OCI-LY1 (cell line): Measurements from ENCODE around the gene APOBEC2.

Experiments
- EZH2 ChIP-seq: fragments of 200-600 bp; sonication (generic), shearing (Covaris generic); IDR thresholded peaks from 2 replicates; pipeline ENCODE4 v1.8.0; 2017; ENCODE audit warnings: borderline replicate concordance, mixed run types, mild to moderate bottlenecking, antibody characterized with exemption, low read length, moderate library complexity, mixed read lengths
- TF ChIP-seq, protein P1 (sequence below): fragments of 200-600 bp; sonication (generic), shearing (Covaris generic); IDR thresholded peaks from 2 replicates; pipeline ENCODE4 v1.5.1; 2017; ENCODE audit warnings: mild to moderate bottlenecking, antibody characterized with exemption, low read length, moderate library complexity, mixed read lengths

DNA sequence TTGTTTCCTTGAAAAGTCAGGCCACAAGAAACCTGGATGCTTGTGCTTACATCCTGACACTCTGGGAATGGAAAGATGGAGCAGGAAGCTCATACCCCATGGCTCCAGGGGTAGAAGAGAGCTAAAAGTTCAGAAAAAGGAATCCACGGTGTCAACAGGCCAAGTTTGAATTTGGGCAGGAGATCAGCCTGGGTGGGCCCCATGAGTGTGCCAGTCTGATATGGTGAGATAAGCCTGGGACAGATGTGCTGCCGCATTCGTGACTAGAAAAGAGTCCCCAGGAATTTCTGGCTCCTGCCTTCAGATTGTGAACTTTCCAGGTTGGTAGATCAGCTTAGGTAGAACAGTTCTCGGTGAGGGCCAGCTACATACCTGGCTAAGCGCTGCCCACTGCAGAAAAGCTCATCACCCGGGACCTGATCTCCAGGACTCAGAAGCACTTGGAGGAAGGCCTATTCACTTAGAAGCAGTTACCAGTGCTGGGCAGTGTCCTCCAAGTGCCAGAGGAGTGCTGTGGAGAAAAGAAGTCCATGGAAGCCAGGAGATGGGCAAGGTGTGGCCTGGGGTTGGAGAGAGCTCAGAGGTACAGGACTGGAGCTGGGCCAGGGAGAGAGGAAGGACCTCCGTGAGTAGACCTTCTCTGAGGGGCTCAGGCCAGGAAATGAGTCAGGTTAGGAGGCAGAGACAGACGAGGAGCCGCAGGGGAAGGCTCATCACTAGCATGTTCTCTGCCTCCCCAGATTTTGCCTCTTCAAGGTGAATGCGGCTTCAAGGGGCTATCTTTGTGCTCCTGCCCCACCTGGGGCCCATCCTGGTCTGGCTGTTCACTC is 10.6 kb upstream of the APOBEC2 start, which contains the start of gene TSPO2:
- TF ChIP-seq, protein P1, sequence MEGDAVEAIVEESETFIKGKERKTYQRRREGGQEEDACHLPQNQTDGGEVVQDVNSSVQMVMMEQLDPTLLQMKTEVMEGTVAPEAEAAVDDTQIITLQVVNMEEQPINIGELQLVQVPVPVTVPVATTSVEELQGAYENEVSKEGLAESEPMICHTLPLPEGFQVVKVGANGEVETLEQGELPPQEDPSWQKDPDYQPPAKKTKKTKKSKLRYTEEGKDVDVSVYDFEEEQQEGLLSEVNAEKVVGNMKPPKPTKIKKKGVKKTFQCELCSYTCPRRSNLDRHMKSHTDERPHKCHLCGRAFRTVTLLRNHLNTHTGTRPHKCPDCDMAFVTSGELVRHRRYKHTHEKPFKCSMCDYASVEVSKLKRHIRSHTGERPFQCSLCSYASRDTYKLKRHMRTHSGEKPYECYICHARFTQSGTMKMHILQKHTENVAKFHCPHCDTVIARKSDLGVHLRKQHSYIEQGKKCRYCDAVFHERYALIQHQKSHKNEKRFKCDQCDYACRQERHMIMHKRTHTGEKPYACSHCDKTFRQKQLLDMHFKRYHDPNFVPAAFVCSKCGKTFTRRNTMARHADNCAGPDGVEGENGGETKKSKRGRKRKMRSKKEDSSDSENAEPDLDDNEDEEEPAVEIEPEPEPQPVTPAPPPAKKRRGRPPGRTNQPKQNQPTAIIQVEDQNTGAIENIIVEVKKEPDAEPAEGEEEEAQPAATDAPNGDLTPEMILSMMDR = no peak
- TF ChIP-seq EZH2 = no peak
